K562 (cell line): Measurements from ENCODE around the gene ORAI3. TPM values are rescaled to one million over a fixed set of nuclear protein-coding genes. Genes with fewer than 3 reads are reported as not detected.
A peak's percentile ranks its signal among the peaks of the same experiment; 100 is the strongest.

Experiments used
- CBFB ChIP-seq: sonication (generic); formaldehyde crosslinking; IDR thresholded peaks from 2 replicates; pipeline ENCODE4 v1.4.0; 2020; ENCODE audit warnings: mild to moderate bottlenecking, missing genetic modification reagents
- HNRNPUL1 ChIP-seq: fragments of 200-400 bp; formaldehyde crosslinking; IDR thresholded peaks from 2 replicates; pipeline ENCODE4 v1.6.1; 2017; ENCODE audit warnings: low read length
- KLF1 ChIP-seq: fragments of 450-650 bp; IDR thresholded peaks from 2 replicates; pipeline ENCODE4 v1.6.1; 2016; ENCODE audit warnings: missing genetic modification characterization, missing compliant biosample characterization
- NFIX ChIP-seq: fragments of 250-450 bp; sonication (Bioruptor Pico); IDR thresholded peaks from 2 replicates; pipeline ENCODE4 v1.4.0; 2020; ENCODE audit warnings: low read depth, mild to moderate bottlenecking, moderate library complexity
- RHOXF2B ChIP-seq: fragments of 250-450 bp; sonication (Bioruptor Pico); conservative IDR thresholded peaks from 2 replicates; pipeline ENCODE4 v1.5.1; 2021
- RUNX1 ChIP-seq: sonication (generic); IDR thresholded peaks from 2 replicates; pipeline ENCODE4 v1.6.1; 2016; ENCODE audit warnings: antibody characterized with exemption, low read depth
- TCF7 ChIP-seq: sonication (generic); IDR thresholded peaks from 2 replicates; pipeline ENCODE4 v1.6.1; 2016; ENCODE audit warnings: antibody characterized with exemption, borderline replicate concordance
- ZFPM2 ChIP-seq: fragments of 250-450 bp; sonication (Bioruptor Pico); IDR thresholded peaks from 2 replicates; pipeline ENCODE4 v1.5.1; 2022; ENCODE audit warnings: mild to moderate bottlenecking
- ZNF584 ChIP-seq: fragments of 200-800 bp; sonication (Bioruptor generic); IDR thresholded peaks from 2 replicates; pipeline ENCODE4 v1.6.1; 2016; ENCODE audit warnings: low read depth, mild to moderate bottlenecking, missing genetic modification characterization, missing compliant biosample characterization
- ZNF668 ChIP-seq: fragments of 250-450 bp; sonication (Bioruptor Pico); IDR thresholded peaks from 2 replicates; pipeline ENCODE4 v1.8.0; 2022; ENCODE audit warnings: mild to moderate bottlenecking, inconsistent platforms
- polyA plus RNA-seq, 8 experiments: library from polyadenylated mRNA; depleted of rRNA in 4 of 8; stranded (reverse) in 5 of 8; unstranded in 3 of 8; fragments of >200 nt; fragmentation: Nextera tagmentation in 2 of 8; fragmentation: Illumina TruSeq in 1 of 8; extraction: Ambion mirVana in 2 of 8; extraction: Trizol in 1 of 8; gene quantifications; 2 replicates each; pipeline versions ENCODE4 v1.2.1 to v1.2.3, GENCODE V29; 2011 to 2014; ENCODE audit warnings: inconsistent platforms in 1 of 8, missing spikeins in 1 of 8
- total RNA-seq, 7 experiments: library from RNA; depleted of rRNA in 6 of 7; stranded (reverse); fragments of >200 nt in 6 of 7; fragmentation: Illumina TruSeq in 2 of 7; extraction: Trizol in 2 of 7; gene quantifications; 2 replicates each; pipeline versions ENCODE4 v1.2.1 to v1.2.3, GENCODE V29; 2011 to 2021; ENCODE audit warnings: low replicate concordance in 1 of 7
- TF ChIP-seq, protein P1 (sequence below): sonication (generic); formaldehyde crosslinking; IDR thresholded peaks from 2 replicates; pipeline ENCODE4 v1.8.0; 2022; ENCODE audit warnings: mild to moderate bottlenecking, missing genetic modification reagents, borderline replicate concordance
- TF ChIP-seq, protein P2 (sequence below), 2 experiments: fragments of 450-650 bp; IDR thresholded peaks; 2 replicates each; pipeline ENCODE4 v1.6.1; 2016; ENCODE audit warnings: mild to moderate bottlenecking in 2 of 2, borderline replicate concordance in 1 of 2, low read depth in 1 of 2, moderate library complexity in 1 of 2
- TF ChIP-seq, protein P3 (sequence below): fragments of 450-650 bp; IDR thresholded peaks from 2 replicates; pipeline ENCODE4 v1.6.1; 2017; ENCODE audit warnings: antibody characterized with exemption
- TF ChIP-seq, protein P4 (sequence below): fragments of 450-650 bp; formaldehyde crosslinking; IDR thresholded peaks from 2 replicates; pipeline ENCODE4 v1.4.0; 2022; ENCODE audit warnings: mild to moderate bottlenecking, moderate library complexity

Gene ORAI3
- total and polyA plus RNA-seq, 9 of the 15 experiments (the other 6 are each of a cell fraction or from before 2014, with no cell fraction given), result 4.9 to 23.3 (median 14.1) TPM

DNA sequence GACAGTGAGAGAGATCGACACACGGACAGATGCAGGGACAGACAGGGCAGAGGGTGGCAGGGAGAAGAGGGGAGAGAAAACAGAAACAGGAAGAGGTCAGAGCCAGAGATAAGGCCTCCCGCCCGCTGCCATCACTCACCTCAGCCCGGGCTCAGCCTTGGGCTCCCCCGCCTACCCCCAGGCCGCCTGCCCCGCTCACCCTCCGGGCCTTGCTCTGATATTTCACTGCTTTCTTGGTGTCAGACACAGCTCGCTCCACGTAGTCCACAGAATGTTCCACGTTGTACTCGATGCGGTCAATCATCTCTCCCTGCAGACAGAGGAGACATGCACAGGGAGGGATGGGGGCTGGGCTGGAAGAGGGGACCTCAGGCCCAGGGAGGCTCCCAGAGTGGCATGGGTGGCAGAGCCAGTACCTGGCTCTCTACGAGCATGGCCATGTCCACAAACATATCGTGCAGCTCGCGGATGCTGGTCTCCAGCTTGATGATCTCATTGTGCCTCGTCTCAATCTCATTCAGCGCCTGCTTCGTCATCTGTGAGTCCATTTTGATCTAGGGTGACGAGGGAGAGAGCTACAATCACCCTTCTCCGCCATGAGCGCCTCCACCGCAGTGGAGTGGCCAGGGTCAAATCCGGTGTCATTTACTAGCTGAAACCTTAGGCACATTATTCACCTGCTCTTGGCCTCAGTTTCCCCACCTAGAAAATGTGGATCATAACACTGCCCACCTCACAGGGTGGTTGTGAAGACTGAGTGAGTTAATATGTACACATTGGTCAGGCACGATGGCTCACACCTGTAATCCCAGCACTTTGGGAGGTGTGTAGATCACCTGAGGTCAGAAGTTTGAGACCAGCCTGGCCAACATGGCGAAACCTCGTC is 44.3 kb downstream of the ORAI3 start (continued):
- TF ChIP-seq, protein P1, sequence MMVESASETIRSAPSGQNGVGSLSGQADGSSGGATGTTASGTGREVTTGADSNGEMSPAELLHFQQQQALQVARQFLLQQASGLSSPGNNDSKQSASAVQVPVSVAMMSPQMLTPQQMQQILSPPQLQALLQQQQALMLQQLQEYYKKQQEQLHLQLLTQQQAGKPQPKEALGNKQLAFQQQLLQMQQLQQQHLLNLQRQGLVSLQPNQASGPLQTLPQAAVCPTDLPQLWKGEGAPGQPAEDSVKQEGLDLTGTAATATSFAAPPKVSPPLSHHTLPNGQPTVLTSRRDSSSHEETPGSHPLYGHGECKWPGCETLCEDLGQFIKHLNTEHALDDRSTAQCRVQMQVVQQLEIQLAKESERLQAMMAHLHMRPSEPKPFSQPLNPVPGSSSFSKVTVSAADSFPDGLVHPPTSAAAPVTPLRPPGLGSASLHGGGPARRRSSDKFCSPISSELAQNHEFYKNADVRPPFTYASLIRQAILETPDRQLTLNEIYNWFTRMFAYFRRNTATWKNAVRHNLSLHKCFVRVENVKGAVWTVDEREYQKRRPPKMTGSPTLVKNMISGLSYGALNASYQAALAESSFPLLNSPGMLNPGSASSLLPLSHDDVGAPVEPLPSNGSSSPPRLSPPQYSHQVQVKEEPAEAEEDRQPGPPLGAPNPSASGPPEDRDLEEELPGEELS (CRISPR knock-in tag), result no peak
- no peak for TF ChIP-seq RHOXF2B (CRISPR knock-in tag)
- TF ChIP-seq, protein P2, sequence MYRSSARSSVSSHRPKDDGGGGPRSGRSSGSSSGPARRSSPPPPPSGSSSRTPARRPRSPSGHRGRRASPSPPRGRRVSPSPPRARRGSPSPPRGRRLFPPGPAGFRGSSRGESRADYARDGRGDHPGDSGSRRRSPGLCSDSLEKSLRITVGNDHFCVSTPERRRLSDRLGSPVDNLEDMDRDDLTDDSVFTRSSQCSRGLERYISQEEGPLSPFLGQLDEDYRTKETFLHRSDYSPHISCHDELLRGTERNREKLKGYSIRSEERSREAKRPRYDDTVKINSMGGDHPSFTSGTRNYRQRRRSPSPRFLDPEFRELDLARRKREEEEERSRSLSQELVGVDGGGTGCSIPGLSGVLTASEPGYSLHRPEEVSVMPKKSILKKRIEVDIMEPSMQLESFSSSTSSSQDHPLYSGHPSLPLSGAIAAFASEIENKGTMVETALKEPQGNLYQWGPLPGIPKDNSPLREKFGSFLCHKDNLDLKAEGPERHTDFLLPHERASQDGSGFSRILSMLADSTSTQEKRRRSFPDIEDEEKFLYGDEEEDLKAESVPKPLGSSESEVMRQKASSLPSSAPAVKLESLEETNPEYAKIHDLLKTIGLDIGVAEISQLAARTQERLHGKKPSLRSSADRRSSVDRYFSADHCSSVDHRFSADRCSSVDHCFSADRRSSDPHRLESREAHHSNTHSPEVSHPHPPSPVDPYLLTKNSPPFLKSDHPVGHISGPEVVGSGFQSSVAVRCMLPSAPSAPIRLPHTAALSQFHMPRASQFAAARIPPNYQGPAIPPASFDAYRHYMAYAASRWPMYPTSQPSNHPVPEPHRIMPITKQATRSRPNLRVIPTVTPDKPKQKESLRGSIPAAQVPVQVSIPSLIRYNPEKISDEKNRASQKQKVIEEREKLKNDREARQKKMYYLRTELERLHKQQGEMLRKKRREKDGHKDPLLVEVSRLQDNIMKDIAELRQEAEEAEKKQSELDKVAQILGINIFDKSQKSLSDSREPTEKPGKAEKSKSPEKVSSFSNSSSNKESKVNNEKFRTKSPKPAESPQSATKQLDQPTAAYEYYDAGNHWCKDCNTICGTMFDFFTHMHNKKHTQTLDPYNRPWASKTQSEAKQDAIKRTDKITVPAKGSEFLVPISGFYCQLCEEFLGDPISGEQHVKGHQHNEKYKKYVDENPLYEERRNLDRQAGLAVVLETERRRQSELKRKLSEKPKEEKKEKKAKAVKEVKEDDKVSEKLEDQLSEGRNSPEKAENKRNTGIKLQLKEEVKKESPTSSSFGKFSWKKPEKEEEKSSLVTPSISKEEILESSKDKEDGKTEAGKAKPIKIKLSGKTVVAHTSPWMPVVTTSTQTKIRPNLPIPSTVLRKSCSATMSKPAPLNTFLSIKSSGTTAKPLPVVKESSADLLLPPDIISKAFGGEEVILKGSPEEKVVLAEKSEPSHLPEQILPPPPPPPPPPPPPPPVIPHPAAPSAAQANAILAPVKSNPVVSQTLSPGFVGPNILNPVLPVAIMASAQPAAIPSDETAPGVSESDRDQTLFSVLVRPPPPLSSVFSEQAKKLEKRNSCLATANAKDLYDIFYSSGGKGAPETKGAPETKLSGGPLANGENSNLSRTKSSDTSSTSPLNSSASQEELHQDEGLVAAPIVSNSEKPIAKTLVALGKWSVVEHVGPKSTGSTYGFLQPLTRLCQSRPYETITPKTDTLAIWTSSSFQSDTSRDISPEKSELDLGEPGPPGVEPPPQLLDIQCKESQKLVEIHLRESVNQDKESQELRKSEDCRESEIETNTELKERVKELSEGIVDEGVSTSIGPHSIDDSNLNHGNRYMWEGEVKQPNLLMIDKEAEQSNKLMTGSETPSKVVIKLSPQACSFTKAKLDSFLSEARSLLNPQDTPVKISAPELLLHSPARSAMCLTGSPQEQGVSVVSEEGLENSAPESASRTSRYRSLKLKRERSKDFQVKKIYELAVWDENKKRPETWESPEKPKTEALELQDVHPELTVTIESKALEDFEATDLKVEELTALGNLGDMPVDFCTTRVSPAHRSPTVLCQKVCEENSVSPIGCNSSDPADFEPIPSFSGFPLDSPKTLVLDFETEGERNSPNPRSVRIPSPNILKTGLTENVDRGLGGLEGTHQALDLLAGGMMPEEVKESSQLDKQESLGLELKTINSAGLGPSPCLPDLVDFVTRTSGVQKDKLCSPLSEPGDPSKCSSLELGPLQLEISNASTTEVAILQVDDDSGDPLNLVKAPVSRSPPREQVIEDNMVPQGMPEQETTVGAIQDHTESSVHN (IDR thresholded peaks at IDR 0.05; ENCODE audit: borderline replicate concordance in 1 of 2, low read depth in 1 of 2), result no peak
- no peak for TF ChIP-seq ZNF668 (CRISPR knock-in tag)
- no peak for TF ChIP-seq ZFPM2 (CRISPR knock-in tag)
- no peak for TF ChIP-seq CBFB
- TF ChIP-seq NFIX (CRISPR knock-in tag), result no peak
- TF ChIP-seq RUNX1, result no peak
- TF ChIP-seq, protein P3, sequence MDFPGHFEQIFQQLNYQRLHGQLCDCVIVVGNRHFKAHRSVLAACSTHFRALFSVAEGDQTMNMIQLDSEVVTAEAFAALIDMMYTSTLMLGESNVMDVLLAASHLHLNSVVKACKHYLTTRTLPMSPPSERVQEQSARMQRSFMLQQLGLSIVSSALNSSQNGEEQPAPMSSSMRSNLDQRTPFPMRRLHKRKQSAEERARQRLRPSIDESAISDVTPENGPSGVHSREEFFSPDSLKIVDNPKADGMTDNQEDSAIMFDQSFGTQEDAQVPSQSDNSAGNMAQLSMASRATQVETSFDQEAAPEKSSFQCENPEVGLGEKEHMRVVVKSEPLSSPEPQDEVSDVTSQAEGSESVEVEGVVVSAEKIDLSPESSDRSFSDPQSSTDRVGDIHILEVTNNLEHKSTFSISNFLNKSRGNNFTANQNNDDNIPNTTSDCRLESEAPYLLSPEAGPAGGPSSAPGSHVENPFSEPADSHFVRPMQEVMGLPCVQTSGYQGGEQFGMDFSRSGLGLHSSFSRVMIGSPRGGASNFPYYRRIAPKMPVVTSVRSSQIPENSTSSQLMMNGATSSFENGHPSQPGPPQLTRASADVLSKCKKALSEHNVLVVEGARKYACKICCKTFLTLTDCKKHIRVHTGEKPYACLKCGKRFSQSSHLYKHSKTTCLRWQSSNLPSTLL, result no peak
- TF ChIP-seq HNRNPUL1, result no peak
- 0 out of 2 replicates have a peak, but pooled peaks have one; percentile 18 for TF ChIP-seq KLF1
- no peak for TF ChIP-seq TCF7
- TF ChIP-seq, protein P4, sequence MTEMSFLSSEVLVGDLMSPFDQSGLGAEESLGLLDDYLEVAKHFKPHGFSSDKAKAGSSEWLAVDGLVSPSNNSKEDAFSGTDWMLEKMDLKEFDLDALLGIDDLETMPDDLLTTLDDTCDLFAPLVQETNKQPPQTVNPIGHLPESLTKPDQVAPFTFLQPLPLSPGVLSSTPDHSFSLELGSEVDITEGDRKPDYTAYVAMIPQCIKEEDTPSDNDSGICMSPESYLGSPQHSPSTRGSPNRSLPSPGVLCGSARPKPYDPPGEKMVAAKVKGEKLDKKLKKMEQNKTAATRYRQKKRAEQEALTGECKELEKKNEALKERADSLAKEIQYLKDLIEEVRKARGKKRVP, result no peak
- TF ChIP-seq ZNF584 (CRISPR knock-in tag), result no peak
